K562 (cell line): ENCODE results near the gene CGB3. TPM values are rescaled to one million over a fixed set of nuclear protein-coding genes. Genes with fewer than 3 reads are reported as not detected.

Experiments used
- GTF2F1 ChIP-seq: IDR thresholded peaks from 2 replicates; pipeline ENCODE4 v1.6.1; 2011; ENCODE audit warnings: low read depth, low read length, improper control_type of control experiment
- IFI16 ChIP-seq: fragments of 250-450 bp; sonication (Bioruptor Pico); IDR thresholded peaks from 2 replicates; pipeline ENCODE4 v2.1.2; 2022; ENCODE audit warnings: mild to moderate bottlenecking, inconsistent platforms
- MCM7 ChIP-seq, 2 experiments: fragments of 450-650 bp; IDR thresholded peaks; 2 replicates each; pipeline ENCODE4 v1.6.1; 2016 to 2018
- SOX6 ChIP-seq: fragments of 450-650 bp; IDR thresholded peaks from 2 replicates; pipeline ENCODE4 v1.6.1; 2014; ENCODE audit warnings: mild to moderate bottlenecking
- TGIF2 ChIP-seq: sonication (generic); formaldehyde crosslinking; IDR thresholded peaks from 2 replicates; pipeline ENCODE4 v1.8.1; 2022; ENCODE audit warnings: mild to moderate bottlenecking, missing genetic modification reagents, moderate library complexity
- U2AF2 ChIP-seq: fragments of 200-400 bp; formaldehyde crosslinking; optimal IDR thresholded peaks from 2 replicates; pipeline ENCODE3; 2017; ENCODE audit warnings: low read depth, mild to moderate bottlenecking, low read length
- WHSC1 ChIP-seq: IDR thresholded peaks from one replicate; pipeline ENCODE4 v1.6.1; 2012; ENCODE audit warnings: low read length, control low read depth, inconsistent platforms
- ZNF23 ChIP-seq: fragments of 250-450 bp; sonication (Bioruptor Pico); IDR thresholded peaks from 2 replicates; pipeline ENCODE4 v1.4.0; 2020; ENCODE audit warnings: mild to moderate bottlenecking
- polyA plus RNA-seq, 8 experiments: library from polyadenylated mRNA; depleted of rRNA in 4 of 8; stranded (reverse) in 5 of 8; unstranded in 3 of 8; fragments of >200 nt; fragmentation: Nextera tagmentation in 2 of 8; fragmentation: Illumina TruSeq in 1 of 8; extraction: Ambion mirVana in 2 of 8; extraction: Trizol in 1 of 8; gene quantifications; 2 replicates each; pipeline versions ENCODE4 v1.2.1 to v1.2.3, GENCODE V29; 2011 to 2014; ENCODE audit warnings: inconsistent platforms in 1 of 8, missing spikeins in 1 of 8
- total RNA-seq, 7 experiments: library from RNA; depleted of rRNA in 6 of 7; stranded (reverse); fragments of >200 nt in 6 of 7; fragmentation: Illumina TruSeq in 2 of 7; extraction: Trizol in 2 of 7; gene quantifications; 2 replicates each; pipeline versions ENCODE4 v1.2.1 to v1.2.3, GENCODE V29; 2011 to 2021; ENCODE audit warnings: low replicate concordance in 1 of 7
- TF ChIP-seq, protein P1 (sequence below): fragments of 250-450 bp; sonication (Bioruptor Pico); IDR thresholded peaks from 2 replicates; pipeline ENCODE4 v1.4.0; 2020; ENCODE audit warnings: mild to moderate bottlenecking
- TF ChIP-seq, protein P2 (sequence below): fragments of 250-450 bp; sonication (Bioruptor Pico); IDR thresholded peaks from 2 replicates; pipeline ENCODE4 v1.5.0; 2020; ENCODE audit warnings: mild to moderate bottlenecking

CGB3 gene
- total and polyA plus RNA-seq, 9 of the 15 experiments (the other 6 are each of a cell fraction or from before 2014, with no cell fraction given): not detected

DNA sequence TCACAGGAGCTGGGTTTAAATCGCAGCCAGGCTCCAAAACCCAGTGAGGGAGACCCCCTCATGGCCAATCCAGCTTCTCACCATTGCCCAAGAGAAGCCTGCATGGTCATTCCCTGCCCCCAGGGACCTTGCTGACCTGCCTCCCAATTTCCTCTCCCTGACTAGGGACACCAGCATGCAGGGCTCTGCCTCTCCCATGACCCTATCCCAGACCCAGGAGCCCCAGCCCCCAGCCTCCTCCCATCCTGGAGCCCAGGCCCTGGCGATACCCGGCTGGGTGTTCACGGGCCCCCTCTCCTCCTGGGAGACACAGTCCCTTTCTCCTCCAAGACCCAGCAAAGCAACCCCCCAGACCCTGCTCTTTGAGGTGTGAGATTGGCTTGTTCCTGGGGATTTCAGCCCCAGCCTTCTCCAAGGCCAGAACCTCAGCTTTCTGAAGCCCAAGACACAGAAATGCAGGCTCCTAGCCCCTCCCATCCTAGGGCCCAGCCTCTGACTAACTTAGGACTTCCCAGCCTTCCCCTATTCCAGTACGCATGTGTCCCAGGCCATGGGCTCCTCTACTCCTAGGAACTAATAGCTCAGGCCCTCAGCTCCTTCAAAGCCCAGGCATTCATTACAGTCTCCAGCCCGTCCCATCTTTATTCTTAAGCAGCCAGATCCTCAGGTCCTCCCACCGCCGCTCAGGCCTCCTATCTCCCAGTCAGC, 32.1 kb downstream of the CGB3 start (continued):
- TF ChIP-seq, protein P1, sequence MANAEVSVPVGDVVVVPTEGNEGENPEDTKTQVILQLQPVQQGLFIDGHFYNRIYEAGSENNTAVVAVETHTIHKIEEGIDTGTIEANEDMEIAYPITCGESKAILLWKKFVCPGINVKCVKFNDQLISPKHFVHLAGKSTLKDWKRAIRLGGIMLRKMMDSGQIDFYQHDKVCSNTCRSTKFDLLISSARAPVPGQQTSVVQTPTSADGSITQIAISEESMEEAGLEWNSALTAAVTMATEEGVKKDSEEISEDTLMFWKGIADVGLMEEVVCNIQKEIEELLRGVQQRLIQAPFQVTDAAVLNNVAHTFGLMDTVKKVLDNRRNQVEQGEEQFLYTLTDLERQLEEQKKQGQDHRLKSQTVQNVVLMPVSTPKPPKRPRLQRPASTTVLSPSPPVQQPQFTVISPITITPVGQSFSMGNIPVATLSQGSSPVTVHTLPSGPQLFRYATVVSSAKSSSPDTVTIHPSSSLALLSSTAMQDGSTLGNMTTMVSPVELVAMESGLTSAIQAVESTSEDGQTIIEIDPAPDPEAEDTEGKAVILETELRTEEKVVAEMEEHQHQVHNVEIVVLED (CRISPR knock-in tag): no peak
- no peak for TF ChIP-seq SOX6
- no peak for TF ChIP-seq ZNF23 (CRISPR knock-in tag)
- TF ChIP-seq, protein P2, sequence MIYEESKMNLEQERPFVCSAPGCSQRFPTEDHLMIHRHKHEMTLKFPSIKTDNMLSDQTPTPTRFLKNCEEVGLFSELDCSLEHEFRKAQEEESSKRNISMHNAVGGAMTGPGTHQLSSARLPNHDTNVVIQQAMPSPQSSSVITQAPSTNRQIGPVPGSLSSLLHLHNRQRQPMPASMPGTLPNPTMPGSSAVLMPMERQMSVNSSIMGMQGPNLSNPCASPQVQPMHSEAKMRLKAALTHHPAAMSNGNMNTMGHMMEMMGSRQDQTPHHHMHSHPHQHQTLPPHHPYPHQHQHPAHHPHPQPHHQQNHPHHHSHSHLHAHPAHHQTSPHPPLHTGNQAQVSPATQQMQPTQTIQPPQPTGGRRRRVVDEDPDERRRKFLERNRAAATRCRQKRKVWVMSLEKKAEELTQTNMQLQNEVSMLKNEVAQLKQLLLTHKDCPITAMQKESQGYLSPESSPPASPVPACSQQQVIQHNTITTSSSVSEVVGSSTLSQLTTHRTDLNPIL (CRISPR knock-in tag): no peak
- no peak for TF ChIP-seq U2AF2
- no peak for TF ChIP-seq IFI16
- no peak for TF ChIP-seq GTF2F1
- TF ChIP-seq MCM7 (IDR thresholded peaks at IDR 0.05): no peak
- no peak for TF ChIP-seq TGIF2
- TF ChIP-seq WHSC1: no peak
